DND-41 (cell line): ENCODE measurements around the gene NANOS3.

ENCODE experiments used
- CTCF ChIP-seq: IDR thresholded peaks from 2 replicates; pipeline ENCODE4 v1.5.1; 2012; ENCODE audit warnings: borderline replicate concordance, low read length, moderate library complexity, mild to moderate bottlenecking; ENCODE audit not compliant: poor library complexity, severe bottlenecking; ENCODE audit errors: extremely low read depth
- EZH2 ChIP-seq: IDR thresholded peaks from 3 replicates; pipeline ENCODE4 v1.6.1; 2012; ENCODE audit warnings: borderline replicate concordance, low read depth, mild to moderate bottlenecking, moderate library complexity, low read length, inconsistent platforms; ENCODE audit not compliant: severe bottlenecking

- peak; percentile 52 for TF ChIP-seq CTCF
- TF ChIP-seq EZH2, result no peak
Measured at GRCh38 chr19:13833330-13834243, 43.3 kb upstream of the NANOS3 start.
